ENCODE results near the gene ELOVL7. TPM values are rescaled to one million over a fixed set of nuclear protein-coding genes. Genes with fewer than 3 reads are reported as not detected.

Gene ELOVL7
- total RNA-seq = 10 to 100 TPM; 16.6 to 57.6 (median 40.4) TPM

DNA sequence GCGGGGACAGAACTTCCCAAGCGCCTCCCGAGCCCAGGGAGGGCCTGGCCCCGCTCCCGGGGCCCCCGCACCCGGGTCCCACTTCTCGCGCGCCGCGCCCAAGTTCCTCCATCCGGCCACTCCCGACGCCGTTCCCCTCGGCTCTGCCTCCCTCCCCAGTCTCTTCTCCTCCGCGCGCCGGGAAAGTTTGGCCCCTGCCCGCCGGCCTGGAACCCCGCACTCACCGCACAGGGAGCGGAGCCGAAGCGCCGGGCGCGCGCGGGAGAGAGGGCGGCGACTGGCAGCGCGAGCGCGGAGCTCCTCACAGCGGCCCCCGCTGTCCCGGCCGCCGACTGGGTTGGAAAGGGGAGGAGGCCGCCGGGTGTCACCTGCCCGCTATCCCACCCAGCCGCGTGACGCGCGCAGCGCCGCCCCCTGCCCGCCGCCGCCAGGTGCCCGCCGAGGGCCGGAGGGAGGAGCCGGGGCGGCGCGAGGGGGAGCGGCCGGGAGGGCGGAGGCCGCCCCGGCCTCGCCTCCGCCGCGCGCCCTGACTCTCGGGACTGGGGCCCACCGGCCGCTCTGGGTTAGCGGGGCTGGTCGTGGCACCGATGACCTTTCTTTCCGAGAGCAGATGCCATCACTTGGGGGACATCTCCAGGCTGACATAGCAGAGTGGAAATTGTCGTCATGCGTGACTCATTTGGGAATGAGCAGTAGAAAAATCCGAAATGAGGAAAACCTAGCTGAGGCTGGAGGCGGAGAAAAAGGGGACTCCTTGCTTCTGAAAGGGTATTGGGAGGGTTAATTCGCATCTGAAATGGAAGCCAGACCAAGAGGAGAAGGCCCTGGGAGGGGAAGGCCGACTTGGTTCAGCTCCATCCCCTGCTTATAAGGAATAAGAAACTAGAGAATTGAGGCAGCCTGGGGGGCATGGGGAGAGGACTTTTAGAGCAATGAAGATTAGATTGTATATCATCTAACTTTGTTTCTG is at the start of gene ELOVL7:
Gene ELOVL7 (minus strand): TSS at position 334 of the 970 bp plus-strand sequence. CDS start 56,872 bp downstream, outside the sequence.
- Histone ChIP-seq H3K27me3 (peaks cover 10% of the 10 kb centered on the region), H3K4me3 (peak within 1 kb of the TSS; percentile 82), H3K4me1 (peaks cover 16% of the 10 kb centered on the region), H3K36me3 (no peaks in the 10 kb centered on the region), H3K27ac (peak within 1 kb of the TSS; percentile 71), H3K9me3 (no peaks in the 10 kb centered on the region)
- TF ChIP-seq POLR2A (IDR thresholded peaks at IDR 0.05) (peak in 1 of 2 donors; percentile 41), EP300 (IDR thresholded peaks at IDR 0.05) (no peak)
- TF ChIP-seq, protein P1, sequence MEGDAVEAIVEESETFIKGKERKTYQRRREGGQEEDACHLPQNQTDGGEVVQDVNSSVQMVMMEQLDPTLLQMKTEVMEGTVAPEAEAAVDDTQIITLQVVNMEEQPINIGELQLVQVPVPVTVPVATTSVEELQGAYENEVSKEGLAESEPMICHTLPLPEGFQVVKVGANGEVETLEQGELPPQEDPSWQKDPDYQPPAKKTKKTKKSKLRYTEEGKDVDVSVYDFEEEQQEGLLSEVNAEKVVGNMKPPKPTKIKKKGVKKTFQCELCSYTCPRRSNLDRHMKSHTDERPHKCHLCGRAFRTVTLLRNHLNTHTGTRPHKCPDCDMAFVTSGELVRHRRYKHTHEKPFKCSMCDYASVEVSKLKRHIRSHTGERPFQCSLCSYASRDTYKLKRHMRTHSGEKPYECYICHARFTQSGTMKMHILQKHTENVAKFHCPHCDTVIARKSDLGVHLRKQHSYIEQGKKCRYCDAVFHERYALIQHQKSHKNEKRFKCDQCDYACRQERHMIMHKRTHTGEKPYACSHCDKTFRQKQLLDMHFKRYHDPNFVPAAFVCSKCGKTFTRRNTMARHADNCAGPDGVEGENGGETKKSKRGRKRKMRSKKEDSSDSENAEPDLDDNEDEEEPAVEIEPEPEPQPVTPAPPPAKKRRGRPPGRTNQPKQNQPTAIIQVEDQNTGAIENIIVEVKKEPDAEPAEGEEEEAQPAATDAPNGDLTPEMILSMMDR (IDR thresholded peaks at IDR 0.05) = peak in 1 of 2 donors; percentile 41
- DNase-seq (ENCODE audit: low spot score in 2 of 2) = no peak
- 1% methylated on average over 28 of the region's 87 CpGs for WGBS

DNA sequence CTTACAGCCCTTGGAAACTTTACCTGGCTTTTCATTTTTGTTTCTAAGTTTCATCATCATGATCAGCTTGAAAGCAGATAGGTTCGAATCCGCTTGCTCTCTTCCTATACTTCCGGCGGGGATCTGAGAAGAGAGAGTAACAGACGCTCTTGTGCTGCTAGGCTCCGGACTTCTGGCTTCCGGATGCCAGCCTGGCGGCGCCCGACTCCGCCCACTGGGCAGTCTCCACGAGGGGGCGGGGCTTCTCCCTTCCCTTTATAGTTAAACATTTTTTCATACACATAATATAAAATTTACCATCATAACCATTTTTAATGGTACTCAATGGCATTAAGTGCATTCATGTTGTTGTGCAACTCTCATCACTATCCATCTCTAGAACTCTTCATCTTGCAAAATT is 49.5 kb upstream of the ELOVL7 start:
- Histone ChIP-seq H3K36me3 (peaks cover 24% of the 10 kb centered on the region), H3K27me3 (no peaks in the 10 kb centered on the region), H3K27ac (no peak overlapping the region), H3K4me1 (no peaks in the 10 kb centered on the region), H3K4me3 (no peak overlapping the region), H3K9me3 (no peaks in the 10 kb centered on the region)
- no peak for DNase-seq (ENCODE audit: low spot score in 2 of 2)
- WGBS = 98% methylated on average over 13 of the region's 13 CpGs
- no peak for TF ChIP-seq EP300 (IDR thresholded peaks at IDR 0.05)
- no peak for TF ChIP-seq POLR2AphosphoS5 (IDR thresholded peaks at IDR 0.05)
- TF ChIP-seq, protein P1 (IDR thresholded peaks at IDR 0.05) = no peak
- no peak for TF ChIP-seq POLR2A (IDR thresholded peaks at IDR 0.05)

DNA sequence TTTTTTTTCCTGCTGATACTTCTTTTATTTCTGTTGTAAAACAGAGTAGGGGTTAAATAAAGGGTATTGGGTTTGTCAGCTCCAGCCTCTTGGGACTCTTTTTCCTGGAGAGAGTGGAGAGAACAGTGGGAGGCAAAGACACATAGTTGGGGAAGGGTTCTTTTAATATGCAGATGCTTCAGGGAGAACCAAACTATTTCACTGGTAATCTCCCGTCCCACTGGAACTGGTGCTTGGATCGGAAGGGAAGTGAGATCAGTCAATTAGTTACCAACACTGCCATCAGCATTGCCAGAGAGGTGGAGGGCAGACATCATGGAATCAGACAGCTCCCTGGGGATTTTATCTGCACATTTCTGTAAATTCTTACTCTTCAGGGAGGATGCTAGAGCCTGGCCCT is 47.6 kb upstream of the ELOVL7 start:
- Histone ChIP-seq H3K27ac (no peak overlapping the region), H3K4me3 (no peak overlapping the region), H3K4me1 (no peaks in the 10 kb centered on the region), H3K27me3 (no peaks in the 10 kb centered on the region), H3K36me3 (peaks cover 18% of the 10 kb centered on the region), H3K9me3 (no peaks in the 10 kb centered on the region)
- 96% methylated on average over 2 of the region's 2 CpGs for WGBS
- no peak for DNase-seq (ENCODE audit: low spot score in 2 of 2)
- no peak for TF ChIP-seq POLR2A (IDR thresholded peaks at IDR 0.05)
- TF ChIP-seq POLR2AphosphoS5 (IDR thresholded peaks at IDR 0.05) = no peak
- TF ChIP-seq EP300 (IDR thresholded peaks at IDR 0.05) = no peak
- TF ChIP-seq, protein P1 (IDR thresholded peaks at IDR 0.05) = no peak

DNA sequence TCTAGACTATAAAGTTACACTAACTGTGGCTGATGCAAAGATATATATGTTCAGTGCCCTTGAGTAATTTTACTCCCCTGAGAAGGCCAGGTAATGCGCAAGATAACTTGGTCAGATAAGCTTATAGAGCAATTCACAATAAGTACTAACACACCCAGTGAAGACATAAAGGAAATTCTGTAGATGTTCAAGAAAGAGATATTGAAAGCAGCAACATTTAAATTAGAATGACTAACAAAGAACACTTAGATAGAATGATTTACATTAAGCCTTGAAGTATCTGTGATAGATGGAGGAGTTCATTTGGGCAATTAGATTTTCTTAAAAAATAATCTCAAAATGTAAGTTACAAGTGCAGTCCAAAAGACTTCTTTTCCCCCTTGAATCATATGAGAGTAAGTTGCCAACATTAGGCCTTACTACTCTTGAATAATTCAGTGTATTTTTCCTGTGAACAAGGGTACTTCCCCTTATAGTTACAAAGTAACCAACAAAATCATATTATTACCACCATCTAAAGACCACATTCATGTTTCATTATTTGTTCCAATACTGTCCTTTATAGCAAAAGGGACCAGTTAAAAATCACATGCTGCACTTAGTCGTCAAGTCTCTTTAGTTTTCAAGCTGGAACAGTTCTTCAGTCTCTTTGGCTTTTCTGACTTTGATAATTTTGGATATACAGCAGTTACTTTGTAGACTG is 44.4 kb upstream of the ELOVL7 start:
- no peak overlapping the region for H3K4me3 ChIP-seq
- H3K27ac ChIP-seq = no peak overlapping the region
- peaks cover 12% of the 10 kb centered on the region for H3K36me3 ChIP-seq
- no peaks in the 10 kb centered on the region for H3K9me3 ChIP-seq
- TF ChIP-seq POLR2AphosphoS5 (IDR thresholded peaks at IDR 0.05) (no peak), EP300 (IDR thresholded peaks at IDR 0.05) (no peak), POLR2A (IDR thresholded peaks at IDR 0.05) (no peak)
- TF ChIP-seq, protein P1 (IDR thresholded peaks at IDR 0.05) = no peak
- 89% methylated on average over 2 of the region's 2 CpGs for WGBS
- H3K27me3 ChIP-seq = no peaks in the 10 kb centered on the region
- no peaks in the 10 kb centered on the region for H3K4me1 ChIP-seq
- DNase-seq (ENCODE audit: low spot score in 2 of 2) = no peak

DNA sequence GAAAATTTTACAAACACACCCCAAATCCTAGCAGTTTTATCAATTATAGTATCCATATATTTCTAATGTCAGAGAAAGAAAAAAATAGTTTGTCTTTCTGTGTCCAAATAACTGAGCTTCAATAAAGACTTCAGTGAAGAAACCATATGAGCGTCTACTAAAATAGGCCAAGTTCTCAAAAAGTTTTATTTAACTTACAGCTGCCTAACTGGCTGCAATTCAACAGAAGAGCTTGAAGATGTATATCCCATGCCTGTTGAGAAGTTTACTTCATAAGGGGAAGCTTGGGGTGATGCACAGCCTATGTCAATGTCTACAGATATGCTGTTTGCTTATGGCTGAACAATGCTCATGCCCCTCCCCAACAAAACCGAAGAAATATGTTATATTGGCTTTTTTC is 43.7 kb upstream of the ELOVL7 start:
- Histone ChIP-seq H3K4me3 (no peak overlapping the region), H3K4me1 (no peaks in the 10 kb centered on the region), H3K27me3 (no peaks in the 10 kb centered on the region), H3K9me3 (no peaks in the 10 kb centered on the region), H3K36me3 (peaks cover 7% of the 10 kb centered on the region), H3K27ac (no peak overlapping the region)
- 89% methylated on average over 2 of the region's 2 CpGs for WGBS
- no peak for DNase-seq (ENCODE audit: low spot score in 2 of 2)
- TF ChIP-seq, protein P1 (IDR thresholded peaks at IDR 0.05) = no peak
- TF ChIP-seq POLR2AphosphoS5 (IDR thresholded peaks at IDR 0.05) = no peak
- TF ChIP-seq POLR2A (IDR thresholded peaks at IDR 0.05) = no peak
- TF ChIP-seq EP300 (IDR thresholded peaks at IDR 0.05) = no peak

Measured in suprapubic skin (tissue), 4 donors.